K562 (cell line): Measurements from ENCODE around the gene FAM25A.

Source experiments
- CEBPB ChIP-seq: fragments of 450-650 bp; IDR thresholded peaks from 2 replicates; pipeline ENCODE4 v1.6.1; 2016; ENCODE audit warnings: missing genetic modification characterization, missing compliant biosample characterization
- CTCF ChIP-seq, 3 experiments: IDR thresholded peaks in 2 of 3; conservative IDR thresholded peaks in 1 of 3; 2 replicates each; pipeline ENCODE4 v1.5.1; 2011 to 2012; ENCODE audit warnings: low read length in 3 of 3, mild to moderate bottlenecking in 3 of 3, control low read depth in 2 of 3, improper control_type of control experiment in 1 of 3, inconsistent platforms in 1 of 3, low read depth in 1 of 3, mixed read lengths in 1 of 3, moderate library complexity in 1 of 3; ENCODE audit not compliant: insufficient read depth in 2 of 3
- HOXB6 ChIP-seq: fragments of 250-450 bp; sonication (Bioruptor Pico); IDR thresholded peaks from 2 replicates; pipeline ENCODE4 v1.5.1; 2022; ENCODE audit warnings: mild to moderate bottlenecking, borderline replicate concordance
- JUN ChIP-seq, 2 experiments: sonication (generic) in 1 of 2; formaldehyde crosslinking in 1 of 2; IDR thresholded peaks; 2 replicates each; pipeline versions ENCODE4 v1.6.1 to v1.8.0; 2012 to 2022; ENCODE audit warnings: borderline replicate concordance in 2 of 2, mild to moderate bottlenecking in 2 of 2, improper control_type of control experiment in 1 of 2, low read depth in 1 of 2, low read length in 1 of 2, missing genetic modification reagents in 1 of 2
- SAP30 ChIP-seq: fragments of 200-600 bp; sonication (generic); IDR thresholded peaks from 2 replicates; pipeline ENCODE4 v1.6.1; 2012; ENCODE audit warnings: borderline replicate concordance, low read depth, mild to moderate bottlenecking, moderate library complexity, low read length, control low read depth, inconsistent platforms; ENCODE audit not compliant: insufficient read depth, poor library complexity, severe bottlenecking
- ZC3H4 ChIP-seq: sonication (generic); formaldehyde crosslinking; IDR thresholded peaks from 2 replicates; pipeline ENCODE4 v1.9.0; 2021; ENCODE audit warnings: missing genetic modification reagents, borderline replicate concordance

DNA sequence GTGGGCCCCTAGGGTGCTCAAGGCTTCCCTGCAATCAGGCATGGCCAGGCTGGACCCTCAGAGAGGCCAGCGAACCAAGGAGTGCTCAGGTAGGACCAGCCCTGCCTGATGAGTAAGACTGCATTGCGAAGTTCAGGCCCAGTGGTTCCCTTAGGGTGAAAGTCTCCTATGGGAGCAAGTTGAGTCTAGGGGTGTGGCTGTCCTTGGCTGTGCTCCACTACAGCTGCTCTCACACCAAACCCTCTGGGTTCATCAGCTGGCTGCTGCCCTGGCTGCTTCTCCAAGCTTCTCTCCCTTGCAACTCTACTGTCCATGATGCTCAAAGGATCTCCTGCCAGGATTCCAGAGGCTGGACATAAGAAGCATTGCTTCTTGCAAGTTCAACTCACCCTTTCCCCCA is 18.7 kb downstream of the FAM25A start:
- TF ChIP-seq ZC3H4 (CRISPR knock-in tag) (no peak), HOXB6 (CRISPR knock-in tag) (no peak), CEBPB (tag) (no peak), CTCF (IDR thresholded peaks at IDR 0.05 in 2 of 3, conservative IDR thresholded peaks at IDR 0.05 in 1 of 3; ENCODE audit: insufficient read depth in 2 of 3, low read depth in 1 of 3, low read length in 3 of 3) (no peak), SAP30 (no peak), JUN (IDR thresholded peaks at IDR 0.05; ENCODE audit: borderline replicate concordance, low read depth, low read length) (no peak), JUN (CRISPR knock-in tag; IDR thresholded peaks at IDR 0.05; ENCODE audit: borderline replicate concordance) (no peak)
